DND-41 (cell line): ENCODE data around the gene PLRG1.

Experiments used
- ATAC-seq: fragments of 200-7000 bp; cut with Tn5 transposase; 3 replicates; pipeline ENCODE4 v1.9.1; 2021; ENCODE audit warnings: low read depth; ENCODE audit not compliant: insufficient read depth
- DNase-seq: peaks from one replicate; pipeline ENCODE4 v3.0.0-alpha.2; 2020
- H2AFZ ChIP-seq: 2 replicates; pipeline ENCODE4 v1.6.0; 2012; ENCODE audit warnings: low read depth, low read length
- H3K27ac ChIP-seq: 2 replicates; pipeline ENCODE4 v1.5.1; 2012; ENCODE audit warnings: low read length, inconsistent platforms
- H3K27me3 ChIP-seq: fragments of 200-600 bp; sonication (generic); 2 replicates; pipeline ENCODE4 v1.6.0; 2012; ENCODE audit warnings: low read length, mild to moderate bottlenecking, inconsistent platforms; ENCODE audit not compliant: insufficient read depth, poor library complexity
- H3K36me3 ChIP-seq: 2 replicates; pipeline ENCODE4 v1.5.1; 2012; ENCODE audit warnings: low read length, inconsistent platforms; ENCODE audit not compliant: insufficient read depth
- H3K4me1 ChIP-seq: 2 replicates; pipeline ENCODE4 v1.5.1; 2012; ENCODE audit warnings: mild to moderate bottlenecking, low read length; ENCODE audit not compliant: insufficient read depth
- H3K4me2 ChIP-seq: 2 replicates; pipeline ENCODE4 v1.6.0; 2012; ENCODE audit warnings: mild to moderate bottlenecking, moderate library complexity, low read length, inconsistent platforms; ENCODE audit not compliant: insufficient read depth
- H3K4me3 ChIP-seq, 2 experiments: fragments of 200-600 bp in 1 of 2; shearing (Covaris generic) in 1 of 2; 2 replicates each; pipeline ENCODE4 v1.5.1; 2012 to 2016; ENCODE audit warnings: inconsistent platforms in 2 of 2, low read length in 2 of 2, mild to moderate bottlenecking in 2 of 2, low read depth in 1 of 2, moderate library complexity in 1 of 2
- H3K79me2 ChIP-seq: 2 replicates; pipeline ENCODE4 v1.6.0; 2012; ENCODE audit warnings: low read length, inconsistent platforms; ENCODE audit not compliant: insufficient read depth
- H3K9ac ChIP-seq: 2 replicates; pipeline ENCODE4 v1.6.0; 2012; ENCODE audit warnings: low read depth, mild to moderate bottlenecking, inconsistent platforms, low read length, moderate library complexity
- H3K9me3 ChIP-seq: 2 replicates; pipeline ENCODE4 v1.5.1; 2012; ENCODE audit warnings: low read length, moderate library complexity, mild to moderate bottlenecking, inconsistent platforms; ENCODE audit not compliant: insufficient read depth, severe bottlenecking
- H4K20me1 ChIP-seq: 2 replicates; pipeline ENCODE4 v1.6.0; 2012; ENCODE audit warnings: low read length; ENCODE audit not compliant: insufficient read depth
- EZH2 ChIP-seq: IDR thresholded peaks from 3 replicates; pipeline ENCODE4 v1.6.1; 2012; ENCODE audit warnings: borderline replicate concordance, low read depth, mild to moderate bottlenecking, moderate library complexity, low read length, inconsistent platforms; ENCODE audit not compliant: severe bottlenecking
- TF ChIP-seq, protein P1 (sequence below): IDR thresholded peaks from 2 replicates; pipeline ENCODE4 v1.5.1; 2012; ENCODE audit warnings: borderline replicate concordance, low read length, moderate library complexity, mild to moderate bottlenecking; ENCODE audit not compliant: poor library complexity, severe bottlenecking; ENCODE audit errors: extremely low read depth

Gene PLRG1

DNA sequence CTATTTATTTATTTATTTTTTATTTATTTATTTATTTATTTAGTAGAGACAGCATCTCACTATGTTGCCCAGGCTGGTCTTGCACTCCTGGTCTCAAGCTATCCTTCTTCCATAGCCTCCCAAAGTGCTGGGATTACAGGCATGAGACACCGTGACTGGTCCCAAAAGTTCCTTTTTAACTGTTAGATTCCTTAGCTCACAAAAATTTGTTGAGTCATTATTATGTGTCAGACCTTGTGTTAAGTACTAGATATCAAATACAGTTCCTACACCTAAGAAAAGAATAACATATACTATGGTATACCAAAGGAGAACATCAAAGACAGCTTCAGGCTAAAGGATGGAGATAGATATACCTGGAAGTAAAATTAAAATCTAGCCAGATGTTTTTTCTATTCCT lies 28.7 kb upstream of the PLRG1 start:
- H4K20me1 ChIP-seq = no peaks in the 10 kb centered on the region
- no peak overlapping the region for H3K9ac ChIP-seq
- H3K4me2 ChIP-seq = no peak overlapping the region
- H3K27me3 ChIP-seq = peaks cover 5% of the 10 kb centered on the region
- H2AFZ ChIP-seq = no peak overlapping the region
- no peak overlapping the region for H3K27ac ChIP-seq
- no peaks in the 10 kb centered on the region for H3K79me2 ChIP-seq
- H3K9me3 ChIP-seq = no peaks in the 10 kb centered on the region
- no peaks in the 10 kb centered on the region for H3K36me3 ChIP-seq
- TF ChIP-seq EZH2 = no peak
- TF ChIP-seq, protein P1, sequence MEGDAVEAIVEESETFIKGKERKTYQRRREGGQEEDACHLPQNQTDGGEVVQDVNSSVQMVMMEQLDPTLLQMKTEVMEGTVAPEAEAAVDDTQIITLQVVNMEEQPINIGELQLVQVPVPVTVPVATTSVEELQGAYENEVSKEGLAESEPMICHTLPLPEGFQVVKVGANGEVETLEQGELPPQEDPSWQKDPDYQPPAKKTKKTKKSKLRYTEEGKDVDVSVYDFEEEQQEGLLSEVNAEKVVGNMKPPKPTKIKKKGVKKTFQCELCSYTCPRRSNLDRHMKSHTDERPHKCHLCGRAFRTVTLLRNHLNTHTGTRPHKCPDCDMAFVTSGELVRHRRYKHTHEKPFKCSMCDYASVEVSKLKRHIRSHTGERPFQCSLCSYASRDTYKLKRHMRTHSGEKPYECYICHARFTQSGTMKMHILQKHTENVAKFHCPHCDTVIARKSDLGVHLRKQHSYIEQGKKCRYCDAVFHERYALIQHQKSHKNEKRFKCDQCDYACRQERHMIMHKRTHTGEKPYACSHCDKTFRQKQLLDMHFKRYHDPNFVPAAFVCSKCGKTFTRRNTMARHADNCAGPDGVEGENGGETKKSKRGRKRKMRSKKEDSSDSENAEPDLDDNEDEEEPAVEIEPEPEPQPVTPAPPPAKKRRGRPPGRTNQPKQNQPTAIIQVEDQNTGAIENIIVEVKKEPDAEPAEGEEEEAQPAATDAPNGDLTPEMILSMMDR = no peak
- no peak overlapping the region for H3K4me3 ChIP-seq
- DNase-seq = no peak
- no peaks in the 10 kb centered on the region for H3K4me1 ChIP-seq
- no peak for ATAC-seq

DNA sequence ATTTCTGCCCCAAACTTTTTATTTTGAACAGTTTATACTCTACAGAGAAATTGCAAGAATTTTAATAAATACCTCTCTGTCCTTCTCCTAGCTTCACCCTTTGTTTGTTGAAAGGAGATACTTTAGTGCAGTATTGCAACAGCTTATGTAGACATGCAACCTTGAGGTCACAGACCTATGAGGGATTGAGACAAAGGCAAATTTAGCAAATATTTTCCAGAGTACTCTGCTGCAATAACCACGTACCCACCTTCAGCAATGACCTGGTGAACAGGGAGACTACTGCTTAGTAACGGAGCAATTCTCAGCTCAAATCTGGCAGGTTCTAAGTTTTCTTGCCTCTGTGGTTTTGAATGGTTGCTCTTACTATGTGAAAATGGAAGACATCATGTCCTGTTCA lies 27.1 kb upstream of the PLRG1 start:
- TF ChIP-seq, protein P1 = no peak
- no peak for TF ChIP-seq EZH2
- Histone ChIP-seq H3K79me2 (no peaks in the 10 kb centered on the region), H3K36me3 (no peaks in the 10 kb centered on the region), H3K27ac (no peak overlapping the region), H3K9me3 (no peaks in the 10 kb centered on the region), H4K20me1 (no peaks in the 10 kb centered on the region), H3K4me3 (no peak overlapping the region), H3K4me1 (no peaks in the 10 kb centered on the region), H2AFZ (no peak overlapping the region), H3K9ac (no peak overlapping the region), H3K27me3 (no peaks in the 10 kb centered on the region), H3K4me2 (no peak overlapping the region)
- DNase-seq (no peak), ATAC-seq (no peak)

DNA sequence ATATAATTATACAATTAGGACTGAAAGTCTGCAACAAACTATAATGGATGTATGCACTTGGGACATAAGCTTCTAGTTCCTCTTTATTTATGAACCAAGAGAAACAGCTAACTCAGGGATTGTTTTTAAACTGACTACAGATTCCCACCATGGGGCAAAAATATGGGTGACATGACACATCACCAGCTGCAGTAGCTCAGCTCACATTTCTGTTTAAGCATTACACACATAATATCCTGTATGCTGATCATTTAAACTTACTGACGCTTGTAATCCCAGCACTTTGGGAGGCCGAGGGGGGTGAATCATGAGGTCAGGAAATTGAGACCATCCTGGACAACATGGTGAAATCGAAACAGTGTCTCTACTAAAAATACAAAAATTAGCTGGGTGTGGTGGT lies 24.1 kb upstream of the PLRG1 start:
- Histone ChIP-seq H3K4me1 (no peaks in the 10 kb centered on the region), H3K9ac (no peak overlapping the region), H3K4me3 (no peak overlapping the region), H3K79me2 (no peaks in the 10 kb centered on the region), H4K20me1 (no peaks in the 10 kb centered on the region), H3K27ac (no peak overlapping the region), H3K36me3 (no peaks in the 10 kb centered on the region), H3K4me2 (no peak overlapping the region), H3K27me3 (no peaks in the 10 kb centered on the region), H3K9me3 (no peaks in the 10 kb centered on the region), H2AFZ (no peak overlapping the region)
- no peak for TF ChIP-seq EZH2
- TF ChIP-seq, protein P1 = no peak
- no peak for DNase-seq
- no peak for ATAC-seq
